HEK293 (cell line): Measurements from ENCODE around the gene ZNF766.

Experiments
- CTCF ChIA-PET: fragments of 350-600 bp; formaldehyde crosslinking; extraction: SDS; loops from one replicate; lab custom pipeline; 2021; ENCODE audit warnings: antibody characterized with exemption; lab: Yijun Ruan, JAX
- POLR2A ChIA-PET: fragments of 300-600 bp; formaldehyde crosslinking; extraction: SDS; loops from one replicate; lab custom pipeline; 2020; ENCODE audit warnings: antibody characterized with exemption, inconsistent platforms; lab: Yijun Ruan, JAX
- H3K27ac ChIP-seq: fragments of 200-500 bp; sonication (Bioruptor generic); 2 replicates; pipeline ENCODE4 v1.5.1; 2014; ENCODE audit warnings: low read depth, low read length, control low read depth, inconsistent platforms; ENCODE audit errors: extremely low read depth
- H3K36me3 ChIP-seq, 2 experiments: fragments of 200-500 bp in 1 of 2; sonication (Bioruptor generic) in 1 of 2; 1 replicate in 1 of 2; 2 replicates in 1 of 2; pipeline ENCODE4 v1.5.1; 2014 to 2017; ENCODE audit warnings: inconsistent platforms in 2 of 2, low read length in 2 of 2; ENCODE audit not compliant: control insufficient read depth in 2 of 2, insufficient read depth in 1 of 2
- H3K4me1 ChIP-seq: fragments of 200-500 bp; sonication (Bioruptor generic); 2 replicates; pipeline ENCODE4 v1.5.1; 2014; ENCODE audit warnings: mild to moderate bottlenecking, low read length, inconsistent platforms; ENCODE audit not compliant: control insufficient read depth, insufficient read depth
- H3K4me3 ChIP-seq: 2 replicates; pipeline ENCODE4 v1.5.1; 2011; ENCODE audit warnings: low read depth, mild to moderate bottlenecking, control low read depth, low read length, moderate library complexity
- H3K9me3 ChIP-seq: fragments of 200-500 bp; sonication (Bioruptor generic); 2 replicates; pipeline ENCODE4 v1.5.1; 2014; ENCODE audit warnings: low read depth, low read length, inconsistent platforms; ENCODE audit not compliant: control insufficient read depth, insufficient read depth
- BCL11B ChIP-seq: fragments of 450-650 bp; formaldehyde crosslinking; IDR thresholded peaks from 2 replicates; pipeline ENCODE4 v1.5.1; 2016; ENCODE audit warnings: low read depth, missing biosample characterization, missing genetic modification characterization
- GLI2 ChIP-seq: fragments of 450-650 bp; formaldehyde crosslinking; IDR thresholded peaks from 2 replicates; pipeline ENCODE4; 2017; ENCODE audit warnings: missing biosample characterization, missing genetic modification characterization, low read depth, borderline replicate concordance
- HOXA7 ChIP-seq: sonication (generic); formaldehyde crosslinking; IDR thresholded peaks from 2 replicates; pipeline ENCODE4 v1.8.1; 2022; ENCODE audit warnings: missing genetic modification reagents, borderline replicate concordance
- KLF8 ChIP-seq: fragments of 450-650 bp; formaldehyde crosslinking; IDR thresholded peaks from 2 replicates; pipeline ENCODE4 v1.5.1; 2016; ENCODE audit warnings: missing biosample characterization, missing genetic modification characterization
- MEIS1 ChIP-seq: sonication (generic); formaldehyde crosslinking; IDR thresholded peaks from 2 replicates; pipeline ENCODE4 v1.8.1; 2022; ENCODE audit warnings: missing genetic modification reagents, mild to moderate bottlenecking, borderline replicate concordance
- OVOL3 ChIP-seq: fragments of 450-650 bp; formaldehyde crosslinking; IDR thresholded peaks from 2 replicates; pipeline ENCODE4 v1.5.1; 2016; ENCODE audit warnings: missing biosample characterization, missing genetic modification characterization
- PRDM10 ChIP-seq: fragments of 450-650 bp; formaldehyde crosslinking; IDR thresholded peaks from 2 replicates; pipeline ENCODE4 v1.5.1; 2016; ENCODE audit warnings: missing biosample characterization, missing genetic modification characterization
- SP7 ChIP-seq: fragments of 450-650 bp; formaldehyde crosslinking; IDR thresholded peaks from 2 replicates; pipeline ENCODE4 v1.5.1; 2016; ENCODE audit warnings: missing biosample characterization, missing genetic modification characterization
- ZBTB1 ChIP-seq: fragments of 450-650 bp; formaldehyde crosslinking; IDR thresholded peaks from 2 replicates; pipeline ENCODE4 v1.5.1; 2016; ENCODE audit warnings: missing biosample characterization, missing genetic modification characterization
- ZBTB17 ChIP-seq: fragments of 450-650 bp; formaldehyde crosslinking; IDR thresholded peaks from 2 replicates; pipeline ENCODE4 v1.5.1; 2016; ENCODE audit warnings: missing biosample characterization, missing genetic modification characterization
- ZBTB44 ChIP-seq: fragments of 450-650 bp; IDR thresholded peaks from 2 replicates; pipeline ENCODE4 v1.5.1; 2018; ENCODE audit warnings: missing biosample characterization, mild to moderate bottlenecking, missing genetic modification characterization
- ZBTB7A ChIP-seq: fragments of 450-650 bp; formaldehyde crosslinking; IDR thresholded peaks from 2 replicates; pipeline ENCODE4 v1.5.1; 2016; ENCODE audit warnings: low read depth, missing biosample characterization, missing genetic modification characterization
- ZFHX2 ChIP-seq: fragments of 450-650 bp; formaldehyde crosslinking; conservative IDR thresholded peaks from 2 replicates; pipeline ENCODE4 v1.5.1; 2016; ENCODE audit warnings: missing biosample characterization, missing genetic modification characterization
- ZNF10 ChIP-seq: fragments of 450-650 bp; formaldehyde crosslinking; IDR thresholded peaks from 2 replicates; pipeline ENCODE4 v1.5.1; 2017; ENCODE audit warnings: missing biosample characterization, missing genetic modification characterization
- ZNF121 ChIP-seq: fragments of 450-650 bp; formaldehyde crosslinking; IDR thresholded peaks from 2 replicates; pipeline ENCODE4 v1.5.1; 2016; ENCODE audit warnings: missing biosample characterization, missing genetic modification characterization
- ZNF23 ChIP-seq: fragments of 450-650 bp; formaldehyde crosslinking; IDR thresholded peaks from 2 replicates; pipeline ENCODE4 v1.5.1; 2016; ENCODE audit warnings: missing biosample characterization, missing genetic modification characterization, borderline replicate concordance
- ZNF416 ChIP-seq: fragments of 450-650 bp; formaldehyde crosslinking; IDR thresholded peaks from 2 replicates; pipeline ENCODE4 v1.5.1; 2016; ENCODE audit warnings: missing biosample characterization, missing genetic modification characterization
- ZNF48 ChIP-seq: fragments of 450-650 bp; formaldehyde crosslinking; IDR thresholded peaks from 2 replicates; pipeline ENCODE4 v1.5.1; 2016; ENCODE audit warnings: missing biosample characterization, missing genetic modification characterization
- ZNF514 ChIP-seq: fragments of 450-650 bp; formaldehyde crosslinking; IDR thresholded peaks from 2 replicates; pipeline ENCODE4 v1.5.1; 2016; ENCODE audit warnings: missing biosample characterization, missing genetic modification characterization
- ZNF621 ChIP-seq: fragments of 450-650 bp; formaldehyde crosslinking; IDR thresholded peaks from 2 replicates; pipeline ENCODE4 v1.5.1; 2017; ENCODE audit warnings: missing biosample characterization, missing genetic modification characterization
- ZNF624 ChIP-seq: fragments of 450-650 bp; formaldehyde crosslinking; IDR thresholded peaks from 2 replicates; pipeline ENCODE4 v1.5.1; 2017; ENCODE audit warnings: missing biosample characterization, missing genetic modification characterization
- ZNF658 ChIP-seq: fragments of 450-650 bp; formaldehyde crosslinking; IDR thresholded peaks from 2 replicates; pipeline ENCODE4; 2016; ENCODE audit warnings: missing biosample characterization, missing genetic modification characterization
- ZNF677 ChIP-seq: fragments of 450-650 bp; IDR thresholded peaks from 2 replicates; pipeline ENCODE4 v1.5.0; 2018; ENCODE audit warnings: missing biosample characterization, mild to moderate bottlenecking, missing genetic modification characterization, moderate library complexity
- ZNF76 ChIP-seq: fragments of 450-650 bp; formaldehyde crosslinking; IDR thresholded peaks from 2 replicates; pipeline ENCODE4; 2016; ENCODE audit warnings: low read depth, missing biosample characterization, missing genetic modification characterization, borderline replicate concordance
- ZNF785 ChIP-seq: fragments of 450-650 bp; formaldehyde crosslinking; IDR thresholded peaks from 2 replicates; pipeline ENCODE4 v1.5.1; 2016; ENCODE audit warnings: missing biosample characterization, missing genetic modification characterization

ZNF766 gene

GRCh38 chr19:52274191-52274590 lies 4.8 kb downstream of the ZNF766 start:
- Histone ChIP-seq H3K4me3 (no peak overlapping the region), H3K4me1 (no peaks in the 10 kb centered on the region), H3K9me3 (no peaks in the 10 kb centered on the region; the same call in 1 of the 2 replicates), H3K27ac (no peak overlapping the region), H3K36me3 (peaks cover 13 to 25% of the 10 kb centered on the region in 2 experiments; a peak in 2 of 3 replicates)
- ChIA-PET POLR2A (interaction anchor here (1.3 kb wide), 1 partner anchor 26 kb away, joined by 5 read pairs; no protein-coding TSS in a partner anchor), CTCF (interaction anchor here (0.6 kb wide), 1 partner anchor 1410 kb away, joined by 5 read pairs; no protein-coding TSS in a partner anchor)
- TF ChIP-seq ZNF621 (tag by site-specific recombination) (no peak), SP7 (tag by site-specific recombination) (no peak), ZBTB7A (tag by site-specific recombination) (no peak), ZFHX2 (tag by site-specific recombination) (no peak), ZNF48 (tag by site-specific recombination) (no peak), ZNF677 (tag by site-specific recombination) (no peak), KLF8 (tag by site-specific recombination) (no peak), ZNF624 (tag by site-specific recombination) (no peak), ZNF785 (no peak), ZNF416 (tag by site-specific recombination) (no peak), HOXA7 (CRISPR knock-in tag) (no peak), PRDM10 (tag by site-specific recombination) (no peak), MEIS1 (CRISPR knock-in tag) (no peak), ZBTB44 (tag by site-specific recombination) (no peak), BCL11B (tag by site-specific recombination) (no peak), ZBTB1 (no peak), ZBTB17 (tag by site-specific recombination) (no peak), ZNF121 (tag by site-specific recombination) (no peak)

GRCh38 chr19:52275988-52276387 lies 6.6 kb downstream of the ZNF766 start:
- Histone ChIP-seq H3K9me3 (no peaks in the 10 kb centered on the region; the same call in none of the 2 replicates), H3K27ac (no peak overlapping the region), H3K4me3 (no peak overlapping the region), H3K36me3 (peaks cover 13 to 25% of the 10 kb centered on the region in 2 experiments; a peak in 2 of 3 replicates), H3K4me1 (no peaks in the 10 kb centered on the region)
- POLR2A ChIA-PET: no interaction called here
- CTCF ChIA-PET: no interaction called here
- no peak for TF ChIP-seq OVOL3
- TF ChIP-seq ZNF76 (tag by site-specific recombination): no peak
- no peak for TF ChIP-seq ZNF514
- no peak for TF ChIP-seq ZNF10 (tag by site-specific recombination)
- TF ChIP-seq GLI2: no peak
- no peak for TF ChIP-seq ZNF23 (tag by site-specific recombination)
- TF ChIP-seq ZNF658: no peak
